Aorta (tissue), 5 donors: Measurements from ENCODE around the gene ZFYVE1. TPM values are rescaled to one million over a fixed set of nuclear protein-coding genes. Genes with fewer than 3 reads are reported as not detected.
A peak's percentile ranks its signal among the peaks of the same experiment; 100 is the strongest.
"Not testable (repeated sequence)": the region's sequence is repeated elsewhere in the genome, so short reads cannot be mapped to it uniquely, and the experiment has no call there.

Source experiments
- ATAC-seq: fragments of 200-7000 bp; cut with Tn5 transposase; one replicate; pipeline ENCODE4 v1.9.1; 2022; ENCODE audit warnings: moderate library complexity; ENCODE audit not compliant: low FRiP score
- DNase-seq, 2 donors: peaks; one replicate each; pipeline ENCODE4 v3.0.0-alpha.2; 2020
- H3K27ac ChIP-seq, 2 donors: one replicate each; pipeline ENCODE4 v1.5.1; 2013; ENCODE audit warnings: low read length in 2 of 2, mild to moderate bottlenecking in 2 of 2, moderate library complexity in 2 of 2, control low read depth in 1 of 2, inconsistent platforms in 1 of 2, low read depth in 1 of 2
- H3K27me3 ChIP-seq, 2 donors: one replicate each; pipeline ENCODE4 v1.6.1; 2013; ENCODE audit warnings: control low read depth in 1 of 2, low read length in 1 of 2, mild to moderate bottlenecking in 1 of 2, moderate library complexity in 1 of 2; ENCODE audit not compliant: insufficient read depth in 2 of 2, control insufficient read depth in 1 of 2
- H3K36me3 ChIP-seq, 2 donors: one replicate each; pipeline ENCODE4 v1.6.1; 2013; ENCODE audit warnings: control low read depth in 1 of 2, low read length in 1 of 2, mild to moderate bottlenecking in 1 of 2; ENCODE audit not compliant: insufficient read depth in 2 of 2, control insufficient read depth in 1 of 2
- H3K4me1 ChIP-seq, 2 donors: one replicate each; pipeline ENCODE4 v1.6.1; 2013; ENCODE audit warnings: low read length in 2 of 2, control low read depth in 1 of 2, mild to moderate bottlenecking in 1 of 2, moderate library complexity in 1 of 2; ENCODE audit not compliant: insufficient read depth in 2 of 2, control insufficient read depth in 1 of 2
- H3K4me3 ChIP-seq, 2 donors: one replicate each; pipeline ENCODE4 v1.5.1; 2013; ENCODE audit warnings: low read length in 2 of 2, control low read depth in 1 of 2, mild to moderate bottlenecking in 1 of 2
- H3K9me3 ChIP-seq: one replicate; pipeline ENCODE4 v1.6.1; 2013; ENCODE audit warnings: mild to moderate bottlenecking, low read length; ENCODE audit not compliant: control insufficient read depth
- whole genome bisulfite sequencing, 2 donors: extraction: QIAGEN DNeasy Blood & Tissue Kit; methylation state at CpG; one replicate each; pipeline ENCODE4 v1.1.7; 2013; 5-methylcytosine and 5-hydroxymethylcytosine counted together
- intact Hi-C, 2 donors: fragments of 100-400 bp; cut with DNase I; formaldehyde crosslinking; loops; one replicate each; pipeline versions ENCODE4 v1.14.2 to v1.15.0; 2022
- polyA plus RNA-seq, 2 donors: library from polyadenylated mRNA; stranded (reverse); fragments of 200-250 nt; gene quantifications; one replicate each; pipeline ENCODE4 v1.2.3, GENCODE V29; 2013
- total RNA-seq, 2 donors: library from RNA; stranded (reverse); fragmentation: NEBNext Ultra II Directional; extraction: Animal tissue kit (Norgen Biotek cat#: 25700); gene quantifications; one replicate each; pipeline ENCODE4 v1.2.1, GENCODE V29; 2021
- donor health status: healthy with polysubstance abuse.
- donor health status: Bipolar disorder and iron deficiency.
- donor health status: DM: no; HTN: no; CAD: no.
- donor health status: DM: no; HTN: no; CAD: no.
- donor health status: DM: yes; HTN: yes; CAD: no.

The ZFYVE1 gene
- total and polyA plus RNA-seq, 4 donors = 4.8 to 25.2 (median 11.9) TPM

DNA sequence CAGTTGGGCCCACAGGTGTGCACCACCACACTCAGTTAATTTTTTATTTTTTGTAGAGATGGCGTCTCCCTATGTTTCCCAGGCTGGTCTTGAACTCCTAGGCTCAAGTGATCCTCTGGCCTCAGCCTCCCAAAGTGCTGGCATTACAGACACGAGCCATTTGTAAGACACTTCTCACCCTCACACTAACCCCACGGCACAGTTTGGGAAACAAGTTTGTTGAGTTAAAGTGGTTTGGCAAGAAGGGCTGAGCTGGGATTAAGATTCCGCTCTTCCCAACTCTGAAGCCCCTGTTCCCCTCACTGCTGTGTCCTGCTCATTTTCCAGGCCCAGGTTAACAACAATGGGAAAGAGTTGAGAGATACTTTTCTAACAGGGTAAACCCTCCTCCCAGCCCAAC is 65.9 kb downstream of the ZFYVE1 start:
- H3K4me3 ChIP-seq, H3K9me3 ChIP-seq, ATAC-seq, H3K36me3 ChIP-seq, H3K27me3 ChIP-seq, H3K27ac ChIP-seq, intact Hi-C loops, H3K4me1 ChIP-seq: not testable (repeated sequence)
- WGBS, 2 donors = 92 to 97% methylated on average over 4 of the region's 4 CpGs
- peak in 1 of 2 donors; percentile 11 for DNase-seq

DNA sequence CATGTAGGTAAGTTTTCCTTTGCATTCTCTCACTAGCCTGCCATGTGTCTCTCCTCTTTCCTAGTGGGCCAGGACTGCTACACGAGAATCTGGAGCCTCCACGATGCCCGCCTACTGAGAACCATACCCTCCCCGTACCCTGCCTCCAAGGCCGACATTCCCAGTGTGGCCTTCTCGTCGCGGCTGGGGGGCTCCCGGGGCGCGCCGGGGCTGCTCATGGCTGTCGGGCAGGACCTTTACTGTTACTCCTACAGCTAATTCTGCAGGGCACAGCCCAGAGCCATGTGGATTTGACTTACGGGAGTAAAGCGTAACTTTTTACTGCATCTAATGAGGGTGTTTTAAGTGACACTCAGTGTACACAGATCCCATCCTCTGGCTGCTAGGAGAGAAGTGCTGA is 68.4 kb downstream of the ZFYVE1 start:
- intact Hi-C loops = no loop called here
- H3K27me3 ChIP-seq = no peaks in the 10 kb centered on the region
- H3K36me3 ChIP-seq = peaks cover 3 to 12% of the 10 kb centered on the region in 2 donors
- whole genome bisulfite sequencing, 2 donors = 89 to 92% methylated on average over 15 of the region's 15 CpGs
- no peaks in the 10 kb centered on the region for H3K9me3 ChIP-seq
- DNase-seq (peak in 1 of 2 donors; percentile 50), ATAC-seq (no peak)
- H3K4me3 ChIP-seq = no peak overlapping the region
- no peak overlapping the region for H3K27ac ChIP-seq
- H3K4me1 ChIP-seq = no peaks in the 10 kb centered on the region

DNA sequence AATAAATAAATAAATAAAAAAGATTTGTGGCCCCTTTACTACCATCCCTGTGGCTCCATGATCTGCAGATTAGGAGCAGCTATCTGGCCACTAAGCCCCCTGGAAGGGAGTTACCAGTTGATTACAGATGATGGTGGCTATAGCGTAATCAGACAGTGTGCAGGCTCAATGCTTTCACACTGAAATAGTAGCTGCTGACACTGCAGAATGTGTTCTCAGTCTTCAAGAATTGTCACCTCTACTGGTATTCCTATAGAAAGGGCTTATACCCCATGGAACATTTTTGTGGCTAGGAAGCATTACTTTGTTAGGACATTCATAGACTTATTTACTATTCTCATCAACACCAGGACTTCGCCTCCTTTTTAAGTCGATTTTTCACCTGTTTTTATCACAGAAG is 69.7 kb downstream of the ZFYVE1 start:
- H3K36me3 ChIP-seq = peaks cover 3 to 12% of the 10 kb centered on the region in 2 donors
- H3K27ac ChIP-seq = no peak overlapping the region
- no peak overlapping the region for H3K4me3 ChIP-seq
- no peak for ATAC-seq
- 95 to 96% methylated on average over 3 of the region's 3 CpGs for WGBS, 2 donors
- H3K9me3 ChIP-seq = no peaks in the 10 kb centered on the region
- intact Hi-C loops = no loop called here
- H3K27me3 ChIP-seq = no peaks in the 10 kb centered on the region
- DNase-seq = no peak
- H3K4me1 ChIP-seq = no peaks in the 10 kb centered on the region

DNA sequence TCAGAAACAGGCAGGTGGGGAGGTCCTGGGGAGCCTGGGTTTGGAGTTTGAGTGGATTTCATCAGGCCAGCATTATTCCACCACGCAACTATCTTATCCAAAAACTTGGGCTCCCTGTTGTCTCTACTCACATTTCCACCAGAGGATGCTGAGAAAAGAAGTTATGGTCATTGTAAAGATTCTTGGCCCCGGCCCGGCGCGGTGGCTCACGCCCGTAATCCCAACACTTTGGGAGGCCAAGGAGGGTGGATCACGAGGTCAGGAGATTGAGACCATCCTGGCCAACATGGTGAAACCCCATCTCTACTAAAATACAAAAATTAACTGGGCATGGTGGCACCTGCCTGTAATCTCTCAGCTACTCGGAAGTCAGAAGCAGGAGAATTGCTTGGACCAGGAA is 70.2 kb downstream of the ZFYVE1 start:
- peaks cover 3 to 12% of the 10 kb centered on the region in 2 donors for H3K36me3 ChIP-seq
- ATAC-seq = not testable (repeated sequence)
- 94 to 95% methylated on average over 9 of the region's 9 CpGs for WGBS, 2 donors

DNA sequence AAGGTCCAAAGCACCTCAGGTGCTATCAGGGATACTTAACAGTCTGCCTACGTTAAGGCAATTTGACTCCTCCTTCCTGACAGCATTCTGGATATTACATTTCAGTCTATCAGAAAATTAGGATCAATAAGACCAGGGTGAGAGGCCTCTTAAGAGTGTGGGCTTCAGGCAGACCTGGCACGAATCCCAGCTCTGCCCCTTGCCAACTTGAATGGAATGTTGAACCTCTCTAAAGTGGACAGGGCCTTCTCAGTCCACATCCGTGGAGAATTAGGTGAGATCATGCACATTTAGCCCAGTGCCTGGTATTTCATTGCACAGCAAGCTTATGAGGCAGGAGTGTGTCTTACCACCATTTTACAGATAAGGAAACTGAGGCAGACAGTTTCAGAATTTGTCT is 74.7 kb downstream of the ZFYVE1 start:
- DNase-seq (peak in 1 of 2 donors; percentile 0), ATAC-seq (no peak)

More for the DNA sequence above, 70.2 kb downstream of the ZFYVE1 start:
- intact Hi-C loops, DNase-seq, H3K4me1 ChIP-seq, H3K9me3 ChIP-seq, H3K4me3 ChIP-seq, H3K27ac ChIP-seq, H3K27me3 ChIP-seq: not testable (repeated sequence)

DNA sequence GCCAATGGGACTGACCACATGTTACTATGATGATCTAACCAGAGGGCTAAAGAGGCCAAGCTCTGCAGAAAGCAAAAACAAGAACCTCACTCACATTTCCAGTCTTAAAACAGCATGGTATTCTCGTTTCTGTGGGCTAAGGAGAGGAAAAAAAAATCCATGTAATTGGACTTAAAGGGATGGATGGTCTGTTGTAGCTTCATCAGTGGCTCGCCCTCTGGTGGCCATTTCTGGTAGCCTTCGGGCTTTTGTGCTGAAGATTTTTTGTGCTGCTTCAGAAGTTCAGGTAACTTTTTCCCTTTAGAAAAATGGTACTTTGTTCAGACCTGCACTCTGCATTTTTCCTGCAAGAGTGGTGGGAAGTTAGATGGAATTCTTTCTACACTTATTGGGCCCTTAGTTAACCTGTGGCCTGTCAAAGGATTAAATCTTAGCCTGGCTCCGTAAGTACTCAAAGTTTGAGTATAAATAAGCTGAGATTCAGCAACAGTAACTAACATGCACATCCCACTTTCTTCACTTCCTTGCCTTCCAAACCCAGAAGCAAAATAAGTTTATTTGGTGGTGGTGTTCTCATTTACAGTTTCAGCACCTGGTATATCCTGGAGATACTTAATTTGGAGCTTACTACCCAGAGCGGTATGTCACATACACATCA is 78.3 kb downstream of the ZFYVE1 start:
- Histone ChIP-seq H3K27me3 (no peaks in the 10 kb centered on the region), H3K36me3 (peaks cover 3% of the 10 kb centered on the region in 2 donors), H3K4me1 (no peaks in the 10 kb centered on the region), H3K4me3 (no peak overlapping the region), H3K9me3 (no peaks in the 10 kb centered on the region), H3K27ac (no peak overlapping the region)
- WGBS, 2 donors = 40 to 41% methylated on average over 5 of the region's 5 CpGs
- intact Hi-C loops = loop anchor here (1.0 to 5.0 kb wide), 3 partner anchors 41 to 432 kb away; no protein-coding TSS in a partner anchor
- DNase-seq (peak; percentile 77 to 91), ATAC-seq (no peak)

More for the DNA sequence above, 74.7 kb downstream of the ZFYVE1 start:
- Histone ChIP-seq H3K27ac (no peak overlapping the region), H3K4me3 (no peak overlapping the region), H3K9me3 (no peaks in the 10 kb centered on the region), H3K27me3 (no peaks in the 10 kb centered on the region), H3K36me3 (peaks cover 6 to 9% of the 10 kb centered on the region in 2 donors), H3K4me1 (no peaks in the 10 kb centered on the region)
- WGBS, 2 donors = 43 to 48% methylated on average over 3 of the region's 3 CpGs
- intact Hi-C loops = no loop called here

DNA sequence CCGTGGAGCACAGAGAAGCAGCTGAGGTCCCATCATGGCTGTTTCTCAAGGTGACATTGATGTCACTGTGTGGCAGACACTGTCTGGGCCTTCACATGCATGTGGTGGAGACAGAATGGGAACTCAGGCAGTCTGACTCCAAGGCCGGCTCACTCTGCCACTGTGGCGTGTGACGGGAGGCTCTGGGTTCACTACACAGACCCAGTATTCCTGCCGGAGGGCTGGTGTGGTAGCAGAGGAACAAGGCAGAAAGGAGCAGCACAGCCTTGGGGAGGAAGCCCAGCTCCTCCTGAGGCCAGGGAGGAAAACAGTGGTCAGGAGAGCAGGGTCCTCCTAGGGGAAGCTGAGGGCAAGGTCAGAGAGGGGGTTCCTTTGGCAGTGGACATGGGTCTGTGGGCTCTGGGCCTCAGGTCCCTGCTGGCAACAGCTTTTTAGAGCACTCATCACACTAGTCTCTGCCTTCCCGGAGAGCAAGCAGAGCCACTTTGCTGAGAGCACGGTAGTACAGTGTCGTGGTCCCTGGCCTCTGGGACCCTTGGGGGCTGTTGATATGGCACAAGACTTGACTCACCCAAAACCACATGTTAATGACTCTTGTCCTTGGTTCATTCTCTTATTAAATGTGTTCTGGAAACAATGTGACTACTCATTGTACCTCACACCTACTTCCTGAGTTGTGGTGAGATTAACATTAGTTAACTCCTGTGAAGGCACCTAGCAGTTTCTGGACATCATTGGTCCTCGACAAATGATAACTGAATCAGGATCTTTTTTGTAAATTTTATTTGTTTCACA is 79.3 kb downstream of the ZFYVE1 start:
- H3K27ac ChIP-seq = no peak overlapping the region
- peaks cover 3% of the 10 kb centered on the region in 2 donors for H3K36me3 ChIP-seq
- WGBS, 2 donors = 88 to 92% methylated on average over 9 of the region's 9 CpGs
- intact Hi-C loops = loop anchor here (1.0 to 5.0 kb wide), 3 partner anchors 40 to 431 kb away; no protein-coding TSS in a partner anchor
- H3K27me3 ChIP-seq = no peaks in the 10 kb centered on the region
- no peak for ATAC-seq
- H3K4me3 ChIP-seq = no peak overlapping the region
- H3K4me1 ChIP-seq = no peaks in the 10 kb centered on the region
- peak in 1 of 2 donors; percentile 65 for DNase-seq
- H3K9me3 ChIP-seq = no peaks in the 10 kb centered on the region

DNA sequence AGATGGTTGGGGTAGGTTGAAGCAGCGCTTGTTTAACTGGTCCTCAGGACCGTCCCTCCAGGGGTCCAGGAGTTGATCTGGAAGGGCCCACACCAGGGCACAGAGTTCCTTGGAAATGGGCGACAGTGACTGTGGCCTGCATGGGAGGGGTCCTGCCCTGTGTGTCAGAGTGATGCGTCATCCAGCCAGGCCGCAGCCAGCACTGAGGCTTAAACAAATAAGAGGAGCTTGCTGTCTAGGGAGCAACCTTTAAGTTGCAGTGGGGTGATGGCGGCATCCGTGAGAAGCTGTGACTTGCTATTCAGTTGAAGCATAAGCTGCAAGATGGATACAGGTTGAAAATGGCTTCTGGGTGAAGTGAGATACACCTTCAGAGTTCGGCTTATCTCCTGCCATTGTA is 80.4 kb downstream of the ZFYVE1 start:
- Histone ChIP-seq H3K36me3 (peaks cover 3 to 6% of the 10 kb centered on the region in 2 donors), H3K27ac (no peak overlapping the region), H3K9me3 (no peaks in the 10 kb centered on the region), H3K4me1 (no peaks in the 10 kb centered on the region), H3K27me3 (no peaks in the 10 kb centered on the region), H3K4me3 (no peak overlapping the region)
- WGBS, 2 donors = 85 to 89% methylated on average over 8 of the region's 8 CpGs
- no peak for ATAC-seq
- peak in 1 of 2 donors; percentile 64 for DNase-seq
- intact Hi-C loops = loop anchor here (5.0 kb wide), 1 partner anchor 39 kb away; no protein-coding TSS in a partner anchor
